ENCODE measurements around the gene PEA15.

GRCh38 chr1:160162931-160163330 lies 42.3 kb upstream of the PEA15 start:
- TF ChIP-seq ETV6 (CRISPR knock-in tag; IDR thresholded peaks at IDR 0.05) (no peak), CTCF (IDR thresholded peaks at IDR 0.05) (no peak), KAT7 (CRISPR knock-in tag; IDR thresholded peaks at IDR 0.05; ENCODE audit: borderline replicate concordance) (no peak), RELA (CRISPR knock-in tag; IDR thresholded peaks at IDR 0.05; ENCODE audit: borderline replicate concordance) (no peak), ATF3 (CRISPR knock-in tag; conservative IDR thresholded peaks at IDR 0.05) (no peak), USF2 (CRISPR knock-in tag; IDR thresholded peaks at IDR 0.05) (no peak)
